ENCODE data around the gene DNAJC28. TPM values are rescaled to one million over a fixed set of nuclear protein-coding genes. Genes with fewer than 3 reads are reported as not detected.
"Not testable (repeated sequence)": the region's sequence is repeated elsewhere in the genome, so short reads cannot be mapped to it uniquely, and the experiment has no call there.

Gene DNAJC28
- total and polyA plus RNA-seq, 12 donors = 2.2 to 10.1 (median 6.6) TPM

DNA sequence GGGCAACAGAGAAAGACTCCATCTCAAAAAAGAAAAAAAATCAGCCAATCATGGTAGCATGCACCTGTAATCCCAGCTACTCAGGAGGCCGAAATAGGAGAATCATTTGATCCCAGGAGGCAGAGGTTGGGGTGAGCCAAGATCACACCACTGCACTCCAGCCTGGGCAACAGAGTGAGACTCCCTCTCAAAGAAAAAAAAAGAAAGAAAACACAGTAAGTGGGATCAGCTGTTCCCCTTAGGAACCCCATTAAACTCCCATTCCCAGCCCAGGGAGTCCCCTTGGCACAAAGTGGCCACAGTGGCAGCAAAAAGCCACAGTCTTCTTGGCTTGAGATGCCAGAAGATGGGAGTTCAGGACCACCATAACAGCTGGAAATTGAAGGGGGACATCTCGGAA, 20.8 kb downstream of the DNAJC28 start:
- Histone ChIP-seq H3K36me3 (peaks cover 0 to 23% (median 0%) of the 10 kb centered on the region in 9 donors), H3K4me3 (no peak overlapping the region), H3K27me3 (no peaks in the 10 kb centered on the region), H3K4me1 (peaks cover 0 to 17% (median 0%) of the 10 kb centered on the region in 9 donors), H3K27ac (no peak overlapping the region), H3K9me3 (peaks cover 0 to 4% (median 0%) of the 10 kb centered on the region in 11 donors)
- TF ChIP-seq, protein P1, sequence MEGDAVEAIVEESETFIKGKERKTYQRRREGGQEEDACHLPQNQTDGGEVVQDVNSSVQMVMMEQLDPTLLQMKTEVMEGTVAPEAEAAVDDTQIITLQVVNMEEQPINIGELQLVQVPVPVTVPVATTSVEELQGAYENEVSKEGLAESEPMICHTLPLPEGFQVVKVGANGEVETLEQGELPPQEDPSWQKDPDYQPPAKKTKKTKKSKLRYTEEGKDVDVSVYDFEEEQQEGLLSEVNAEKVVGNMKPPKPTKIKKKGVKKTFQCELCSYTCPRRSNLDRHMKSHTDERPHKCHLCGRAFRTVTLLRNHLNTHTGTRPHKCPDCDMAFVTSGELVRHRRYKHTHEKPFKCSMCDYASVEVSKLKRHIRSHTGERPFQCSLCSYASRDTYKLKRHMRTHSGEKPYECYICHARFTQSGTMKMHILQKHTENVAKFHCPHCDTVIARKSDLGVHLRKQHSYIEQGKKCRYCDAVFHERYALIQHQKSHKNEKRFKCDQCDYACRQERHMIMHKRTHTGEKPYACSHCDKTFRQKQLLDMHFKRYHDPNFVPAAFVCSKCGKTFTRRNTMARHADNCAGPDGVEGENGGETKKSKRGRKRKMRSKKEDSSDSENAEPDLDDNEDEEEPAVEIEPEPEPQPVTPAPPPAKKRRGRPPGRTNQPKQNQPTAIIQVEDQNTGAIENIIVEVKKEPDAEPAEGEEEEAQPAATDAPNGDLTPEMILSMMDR (IDR thresholded peaks at IDR 0.05) = no peak
- ATAC-seq (no peak), DNase-seq (no peak)
- intact Hi-C loops (cut with DNase I) = no loop called here
- WGBS, 2 donors = 98 to 100% methylated on average over 2 of the region's 2 CpGs

DNA sequence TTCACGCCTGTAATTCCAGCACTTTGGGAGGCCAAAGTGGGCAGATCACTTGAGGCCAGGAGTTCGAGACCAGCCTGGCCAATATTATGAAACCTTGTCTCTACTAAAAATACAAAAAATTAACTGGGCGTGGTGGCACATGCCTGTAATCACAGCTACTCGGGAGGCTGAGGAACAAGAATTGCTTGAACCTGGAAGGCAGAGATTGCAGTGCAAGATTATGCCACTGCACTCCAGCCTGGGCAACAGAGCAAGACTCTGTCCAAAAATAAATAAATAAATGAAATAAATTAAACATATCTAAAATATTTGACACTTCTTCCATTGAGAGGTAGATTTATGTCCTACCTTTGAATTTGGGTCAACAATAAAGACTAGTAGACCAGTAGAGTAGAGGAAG, 22.3 kb downstream of the DNAJC28 start:
- H3K27me3 ChIP-seq; DNase-seq; H3K4me3 ChIP-seq; H3K9me3 ChIP-seq; H3K27ac ChIP-seq; intact Hi-C loops (cut with DNase I); ATAC-seq: not testable (repeated sequence)
- H3K4me1 ChIP-seq = peaks cover 0 to 17% (median 0%) of the 10 kb centered on the region in 9 donors
- 91 to 94% methylated on average over 4 of the region's 4 CpGs for WGBS, 2 donors
- peaks cover 0 to 38% (median 0%) of the 10 kb centered on the region in 9 donors for H3K36me3 ChIP-seq

DNA sequence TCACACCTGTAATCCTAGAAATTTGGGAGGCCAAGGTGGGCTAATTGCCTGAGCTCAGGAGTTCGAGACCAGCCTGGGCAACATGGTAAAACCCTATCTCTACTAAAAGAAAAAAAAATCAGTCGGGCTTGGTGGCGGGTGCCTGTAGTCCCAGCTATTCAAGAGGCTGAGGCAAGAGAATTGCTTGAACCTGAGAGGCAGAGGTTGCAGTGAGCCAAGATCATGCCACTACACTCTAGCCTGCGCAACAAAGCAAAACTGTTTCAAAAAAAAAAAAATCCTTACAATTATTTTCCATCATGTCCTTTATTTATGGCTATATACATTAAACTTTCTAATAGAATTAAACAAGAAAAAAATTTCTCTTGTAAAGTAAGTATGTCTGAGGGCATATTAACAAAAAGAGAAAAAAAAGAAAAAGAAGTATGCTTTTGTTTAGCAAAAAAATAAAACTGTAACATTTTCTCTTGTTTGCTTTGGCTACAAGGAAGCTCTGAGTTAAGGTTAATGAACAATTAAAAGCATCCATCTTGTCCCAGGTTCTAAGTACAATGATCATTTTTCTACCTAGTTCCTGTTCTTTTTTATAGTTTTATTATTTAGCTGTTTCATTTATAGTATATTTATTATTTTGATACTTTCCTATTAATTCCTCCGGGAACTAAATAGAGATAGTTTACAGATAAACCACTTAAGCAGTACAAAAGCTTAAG, 29.8 kb downstream of the DNAJC28 start:
- peaks cover 0 to 98% (median 30%) of the 10 kb centered on the region in 9 donors for H3K36me3 ChIP-seq
- no peaks in the 10 kb centered on the region for H3K9me3 ChIP-seq
- no peaks in the 10 kb centered on the region for H3K4me1 ChIP-seq
- 93 to 94% methylated on average over 5 of the region's 5 CpGs for WGBS, 2 donors
- no peaks in the 10 kb centered on the region for H3K27me3 ChIP-seq
- no peak overlapping the region for H3K27ac ChIP-seq
- no peak overlapping the region for H3K4me3 ChIP-seq
- no peak for DNase-seq
- ATAC-seq = no peak
- intact Hi-C loops (cut with DNase I) = no loop called here
- TF ChIP-seq, protein P1 (IDR thresholded peaks at IDR 0.05) = no peak

DNA sequence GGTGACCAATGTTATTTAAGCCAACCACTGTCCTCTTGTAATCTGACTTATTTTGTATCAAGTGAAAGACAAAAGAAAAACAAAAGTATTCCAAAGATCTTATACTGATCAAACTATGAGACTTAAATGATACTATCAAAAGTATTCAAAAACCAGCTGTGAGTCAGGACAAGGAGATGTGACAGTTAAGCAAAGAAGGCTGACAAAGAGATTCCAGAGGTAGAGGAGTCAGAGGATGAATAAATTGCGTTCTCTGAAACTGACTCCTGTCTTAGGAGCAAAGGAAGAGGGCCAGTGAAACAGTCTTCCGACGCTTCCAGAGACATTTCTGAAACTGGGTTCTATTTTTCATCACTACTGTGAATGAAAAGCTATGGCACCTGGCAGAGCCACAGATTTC, 32.7 kb downstream of the DNAJC28 start:
- ATAC-seq (no peak), DNase-seq (no peak)
- no peak overlapping the region for H3K27ac ChIP-seq
- H3K27me3 ChIP-seq = no peaks in the 10 kb centered on the region
- H3K4me3 ChIP-seq = no peak overlapping the region
- WGBS, 2 donors = 97 to 98% methylated on average over 3 of the region's 3 CpGs
- TF ChIP-seq, protein P1 (IDR thresholded peaks at IDR 0.05) = no peak
- intact Hi-C loops (cut with DNase I) = no loop called here
- peaks cover 0 to 100% (median 27%) of the 10 kb centered on the region in 9 donors for H3K36me3 ChIP-seq
- peaks cover 0 to 4% (median 0%) of the 10 kb centered on the region in 9 donors for H3K4me1 ChIP-seq
- no peaks in the 10 kb centered on the region for H3K9me3 ChIP-seq

All from heart right ventricle (tissue), 16 donors.